Spinal cord (tissue), 4 donors: Measurements from ENCODE around the gene F11R. TPM values are rescaled to one million over a fixed set of nuclear protein-coding genes. Genes with fewer than 3 reads are reported as not detected.

Experiments
- polyA plus RNA-seq, 2 donors: library from polyadenylated mRNA; unstranded; fragments of 120-200 nt; gene quantifications; one replicate each; pipeline ENCODE4 v1.2.1, GENCODE V29; 2013; ENCODE audit not compliant: insufficient read length in 2 of 2
- small RNA-seq: library from RNA; depleted of rRNA; stranded (forward); fragments of <200 nt; gene quantifications from one replicate; pipeline ENCODE3, GENCODE V24; 2014; ENCODE audit warnings: low replicate concordance
- total RNA-seq, 2 donors: library from RNA; depleted of rRNA in 1 of 2; stranded (reverse); fragments of 120-200 nt in 1 of 2; fragments of >200 nt in 1 of 2; gene quantifications; one replicate each; pipeline versions ENCODE4 v1.2.3 to v1.2.4, GENCODE V29; 2013 to 2014

Gene F11R
- total and polyA plus RNA-seq, 4 donors = 7.0 to 23.7 (median 11.3) TPM

Small RNA genes lying within 50 kb of the gene (small RNA-seq; reads per million reads assigned to genes)
- gene AL591806.2 = not detected

Other genes starting within 250 kb of the F11R start
- under 1 TPM in 1 of 2 donors, not detected in 1; 0.10 TPM for gene LY9, start 225.0 kb downstream of the F11R start, total RNA-seq
- under 1 TPM; 0.15 to 0.35 TPM for gene LY9, start 225.0 kb downstream of the F11R start, polyA plus RNA-seq
- gene CD244, start 158.3 kb downstream of the F11R start, total RNA-seq = under 1 TPM in 1 of 2 donors, not detected in 1; 0.69 TPM
- under 1 TPM in 1 of 2 donors, not detected in 1; 0.11 TPM for gene CD244, start 158.3 kb downstream of the F11R start, polyA plus RNA-seq
- gene ITLN1, start 136.0 kb downstream of the F11R start, total RNA-seq = 1 to 10 TPM in 1 of 2 donors, under 1 TPM in 1; 0.22 to 1.1 TPM
- not detected for gene ITLN1, start 136.0 kb downstream of the F11R start, polyA plus RNA-seq
- gene ITLN2, start 66.3 kb downstream of the F11R start, total RNA-seq = under 1 TPM; 0.17 to 0.20 TPM
- under 1 TPM in 1 of 2 donors, not detected in 1; 0.21 TPM for gene ITLN2, start 66.3 kb downstream of the F11R start, polyA plus RNA-seq
- gene TSTD1, start 17.8 kb upstream of the F11R start, total RNA-seq = 10 to 100 TPM; 12.1 to 25.5 TPM
- gene TSTD1, start 17.8 kb upstream of the F11R start, polyA plus RNA-seq = 10 to 100 TPM; 10.5 to 33.5 TPM
- gene USF1, start 24.8 kb upstream of the F11R start, total RNA-seq = 10 to 100 TPM; 67.1 to 81.6 TPM
- gene USF1, start 24.8 kb upstream of the F11R start, polyA plus RNA-seq = 10 to 100 TPM; 84.8 to 93.7 TPM
- 1 to 10 TPM; 2.1 to 4.2 TPM for gene ARHGAP30, start 48.7 kb upstream of the F11R start, total RNA-seq
- gene ARHGAP30, start 48.7 kb upstream of the F11R start, polyA plus RNA-seq = 1 to 10 TPM; 2.6 to 3.1 TPM
- under 1 TPM in 1 of 2 donors, not detected in 1; 0.06 TPM for gene NECTIN4, start 68.4 kb upstream of the F11R start, total RNA-seq
- under 1 TPM in 1 of 2 donors, not detected in 1; 0.15 TPM for gene NECTIN4, start 68.4 kb upstream of the F11R start, polyA plus RNA-seq
- 10 to 100 TPM; 10.0 to 21.8 TPM for gene KLHDC9, start 77.2 kb upstream of the F11R start, total RNA-seq
- 10 to 100 TPM; 26.6 to 27.7 TPM for gene KLHDC9, start 77.2 kb upstream of the F11R start, polyA plus RNA-seq
- gene PFDN2, start 96.9 kb upstream of the F11R start, total RNA-seq = 10 to 100 TPM; 30.3 to 42.8 TPM
- 100 to 1,000 TPM; 147 to 152 TPM for gene PFDN2, start 96.9 kb upstream of the F11R start, polyA plus RNA-seq
- 10 to 100 TPM; 22.4 to 48.4 TPM for gene NIT1, start 97.0 kb upstream of the F11R start, total RNA-seq
- 10 to 100 TPM; 48.6 to 53.7 TPM for gene NIT1, start 97.0 kb upstream of the F11R start, polyA plus RNA-seq
- 10 to 100 TPM; 16.3 to 20.2 TPM for gene DEDD, start 111.5 kb upstream of the F11R start, total RNA-seq
- 10 to 100 TPM; 55.1 to 61.5 TPM for gene DEDD, start 111.5 kb upstream of the F11R start, polyA plus RNA-seq
- 100 to 1,000 TPM in 1 of 2 donors, 10 to 100 TPM in 1; 86.9 to 117 TPM for gene UFC1, start 132.8 kb upstream of the F11R start, total RNA-seq
- gene UFC1, start 132.8 kb upstream of the F11R start, polyA plus RNA-seq = 100 to 1,000 TPM; 165 TPM
- gene USP21, start 138.3 kb upstream of the F11R start, total RNA-seq = 10 to 100 TPM; 11.0 to 17.2 TPM
- gene USP21, start 138.3 kb upstream of the F11R start, polyA plus RNA-seq = 10 to 100 TPM; 51.4 to 52.1 TPM
- gene PPOX, start 145.3 kb upstream of the F11R start, total RNA-seq = 10 to 100 TPM; 21.7 to 47.9 TPM
- gene PPOX, start 145.3 kb upstream of the F11R start, polyA plus RNA-seq = 10 to 100 TPM; 53.0 to 69.6 TPM
- gene B4GALT3, start 156.4 kb upstream of the F11R start, total RNA-seq = 10 to 100 TPM; 18.8 to 28.5 TPM
- 10 to 100 TPM; 48.4 to 52.5 TPM for gene B4GALT3, start 156.4 kb upstream of the F11R start, polyA plus RNA-seq
- 10 to 100 TPM; 17.5 to 30.4 TPM for gene ADAMTS4, start 177.9 kb upstream of the F11R start, total RNA-seq
- gene ADAMTS4, start 177.9 kb upstream of the F11R start, polyA plus RNA-seq = 10 to 100 TPM; 46.3 to 65.6 TPM
- 100 to 1,000 TPM; 110 to 155 TPM for gene NDUFS2, start 181.2 kb upstream of the F11R start, total RNA-seq
- 100 to 1,000 TPM; 181 to 196 TPM for gene NDUFS2, start 181.2 kb upstream of the F11R start, polyA plus RNA-seq
- gene FCER1G, start 194.1 kb upstream of the F11R start, total RNA-seq = 10 to 100 TPM; 14.9 to 18.5 TPM
- 10 to 100 TPM; 14.5 to 18.7 TPM for gene FCER1G, start 194.1 kb upstream of the F11R start, polyA plus RNA-seq
- 1 to 10 TPM in 1 of 2 donors, not detected in 1; 5.4 TPM for gene APOA2, start 202.5 kb upstream of the F11R start, total RNA-seq
- not detected for gene APOA2, start 202.5 kb upstream of the F11R start, polyA plus RNA-seq
- 10 to 100 TPM; 14.4 to 15.5 TPM for gene TOMM40L, start 204.9 kb upstream of the F11R start, total RNA-seq
- 10 to 100 TPM; 23.8 to 24.2 TPM for gene TOMM40L, start 204.9 kb upstream of the F11R start, polyA plus RNA-seq
- gene NR1I3, start 217.1 kb upstream of the F11R start, total RNA-seq = not detected
- 1 to 10 TPM; 4.2 to 5.9 TPM for gene NR1I3, start 217.1 kb upstream of the F11R start, polyA plus RNA-seq
- 10 to 100 TPM; 18.6 to 81.2 TPM for gene PCP4L1, start 237.6 kb upstream of the F11R start, total RNA-seq
- gene PCP4L1, start 237.6 kb upstream of the F11R start, polyA plus RNA-seq = 100 to 1,000 TPM; 104 to 113 TPM